Naive thymus-derived CD4-positive, alpha-beta T cell (primary cell): Measurements from ENCODE around the gene PPP1R1C. TPM values are rescaled to one million over a fixed set of nuclear protein-coding genes. Genes with fewer than 3 reads are reported as not detected.

Source experiments
- ATAC-seq: fragments of 150-1000 bp; cut with Tn5 transposase; 2 replicates; pipeline ENCODE4 v1.10.0; 2021; ENCODE audit warnings: mild to moderate bottlenecking, moderate library complexity
- CTCF ChIA-PET: fragments of 350-600 bp; sonication (Branson Sonifier 250); formaldehyde crosslinking; loops from one replicate; lab custom pipeline; 2021; ENCODE audit warnings: antibody characterized with exemption; lab: Charles Lee
- POLR2A ChIA-PET: fragments of 350-600 bp; sonication (Branson Sonifier 250); formaldehyde crosslinking; loops from one replicate; lab custom pipeline; 2021; ENCODE audit warnings: antibody characterized with exemption, inconsistent platforms; lab: Charles Lee
- DNase-seq, 9 donors: peaks; one replicate each; pipeline versions ENCODE4 v3.0.0 to v3.0.0-alpha.2; 2020 to 2022; ENCODE audit warnings: mixed read lengths in 1 of 9
- H3K27ac ChIP-seq: one replicate; pipeline ENCODE4 v1.7.0; 2013; ENCODE audit warnings: mild to moderate bottlenecking, low read depth, low read length, moderate library complexity
- H3K27me3 ChIP-seq, 2 donors: one replicate each; pipeline ENCODE4 v1.7.0; 2013; ENCODE audit warnings: low read length in 2 of 2, mild to moderate bottlenecking in 2 of 2, moderate library complexity in 2 of 2; ENCODE audit not compliant: control insufficient read depth in 2 of 2, insufficient read depth in 2 of 2
- H3K36me3 ChIP-seq, 3 experiments: 1 replicate in 2 of 3; 2 replicates in 1 of 3; pipeline ENCODE4 v1.7.0; 2013; ENCODE audit warnings: low read length in 3 of 3, mild to moderate bottlenecking in 3 of 3, moderate library complexity in 1 of 3; ENCODE audit not compliant: insufficient read depth in 3 of 3, control insufficient read depth in 2 of 3
- H3K4me1 ChIP-seq, 2 donors: one replicate each; pipeline ENCODE4 v1.7.0; 2013; ENCODE audit warnings: low read length in 2 of 2, mild to moderate bottlenecking in 2 of 2, moderate library complexity in 1 of 2; ENCODE audit not compliant: control insufficient read depth in 2 of 2, insufficient read depth in 2 of 2
- H3K4me3 ChIP-seq: 2 replicates; pipeline ENCODE4 v1.7.0; 2013; ENCODE audit warnings: mild to moderate bottlenecking, low read length
- H3K9me3 ChIP-seq, 3 experiments: 1 replicate in 2 of 3; 2 replicates in 1 of 3; pipeline ENCODE4 v1.7.0; 2013; ENCODE audit warnings: low read length in 3 of 3; ENCODE audit not compliant: control insufficient read depth in 2 of 3
- H3K27ac Mint-ChIP-seq, 9 donors: one replicate each; pipeline ENCODE4 v1.8.0; 2020 to 2022; ENCODE audit warnings: mixed read lengths in 9 of 9, mild to moderate bottlenecking in 8 of 9, moderate library complexity in 5 of 9, inconsistent platforms in 2 of 9
- H3K27me3 Mint-ChIP-seq, 5 donors: one replicate each; pipeline ENCODE4 v1.8.0; 2021 to 2022; ENCODE audit warnings: mixed read lengths in 5 of 5, mild to moderate bottlenecking in 1 of 5
- H3K36me3 Mint-ChIP-seq, 5 donors: one replicate each; pipeline ENCODE4 v1.8.0; 2020 to 2022; ENCODE audit warnings: mixed read lengths in 5 of 5, mild to moderate bottlenecking in 3 of 5, inconsistent platforms in 1 of 5
- H3K4me1 Mint-ChIP-seq, 7 donors: one replicate each; pipeline ENCODE4 v1.8.0; 2020 to 2022; ENCODE audit warnings: mixed read lengths in 7 of 7, mild to moderate bottlenecking in 3 of 7, inconsistent platforms in 1 of 7
- H3K4me3 Mint-ChIP-seq, 10 donors: one replicate each; pipeline ENCODE4 v1.8.0; 2020 to 2022; ENCODE audit warnings: mild to moderate bottlenecking in 10 of 10, mixed read lengths in 10 of 10, moderate library complexity in 6 of 10, inconsistent platforms in 2 of 10
- H3K9me3 Mint-ChIP-seq, 11 donors: one replicate each; pipeline ENCODE4 v1.8.0; 2020 to 2022; ENCODE audit warnings: mixed read lengths in 11 of 11, mild to moderate bottlenecking in 4 of 11, inconsistent platforms in 1 of 11, moderate library complexity in 1 of 11
- intact Hi-C, 2 donors: fragments of 100-400 bp; cut with micrococcal nuclease; formaldehyde crosslinking; loops; one replicate each; pipeline ENCODE4 v1.15.1; 2023
- polyA plus RNA-seq, 2 donors: library from polyadenylated mRNA; unstranded; fragments of 300-500 nt; fragmentation: Illumina TruSeq; gene quantifications; one replicate each; pipeline ENCODE4 v1.2.3, GENCODE V29; 2021
- total RNA-seq, 6 experiments: library from RNA in 5 of 6; stranded (reverse) in 5 of 6; gene quantifications; 1 replicate in 5 of 6; 2 replicates in 1 of 6; pipeline ENCODE4 v1.2.3 and lab custom pipeline; 2021 to 2026

PPP1R1C gene
- total and polyA plus RNA-seq, 7 experiments from 2014 or later: not detected

GRCh38 chr2:182134201-182134600, 148.5 kb downstream of the PPP1R1C start:
- Histone ChIP-seq H3K4me1 (no peaks in the 10 kb centered on the region), H3K36me3 (no peaks in the 10 kb centered on the region), H3K9me3 (no peaks in the 10 kb centered on the region), H3K27me3 (no peaks in the 10 kb centered on the region), H3K27ac (no peak overlapping the region), H3K4me3 (no peak overlapping the region)
- Mint-ChIP-seq H3K27ac (no peak overlapping the region), H3K27me3 (peaks cover 0 to 24% (median 9%) of the 10 kb centered on the region in 5 donors), H3K4me3 (no peak overlapping the region), H3K36me3 (no peaks in the 10 kb centered on the region), H3K9me3 (no peaks in the 10 kb centered on the region), H3K4me1 (no peaks in the 10 kb centered on the region)
- CTCF ChIA-PET: no interaction called here
- POLR2A ChIA-PET: no interaction called here
- DNase-seq (no peak), ATAC-seq (no peak)
- intact Hi-C loops: no loop called here

GRCh38 chr2:182142062-182142461, 156.4 kb downstream of the PPP1R1C start:
- POLR2A ChIA-PET: no interaction called here
- Mint-ChIP-seq H3K27ac (no peak overlapping the region), H3K36me3 (no peaks in the 10 kb centered on the region), H3K27me3 (peaks cover 0 to 18% (median 7%) of the 10 kb centered on the region in 5 donors), H3K4me1 (no peaks in the 10 kb centered on the region), H3K4me3 (no peak overlapping the region), H3K9me3 (no peaks in the 10 kb centered on the region)
- CTCF ChIA-PET: interaction anchor here (0.7 kb wide), 1 partner anchor 1885 kb away, joined by 3 read pairs; no protein-coding TSS in a partner anchor
- H3K27ac ChIP-seq: no peak overlapping the region
- H3K36me3 ChIP-seq: no peaks in the 10 kb centered on the region
- H3K27me3 ChIP-seq: no peaks in the 10 kb centered on the region
- no peak overlapping the region for H3K4me3 ChIP-seq
- no peaks in the 10 kb centered on the region for H3K4me1 ChIP-seq
- intact Hi-C loops: no loop called here
- DNase-seq: no peak
- ATAC-seq: no peak
- no peaks in the 10 kb centered on the region for H3K9me3 ChIP-seq

DNA sequence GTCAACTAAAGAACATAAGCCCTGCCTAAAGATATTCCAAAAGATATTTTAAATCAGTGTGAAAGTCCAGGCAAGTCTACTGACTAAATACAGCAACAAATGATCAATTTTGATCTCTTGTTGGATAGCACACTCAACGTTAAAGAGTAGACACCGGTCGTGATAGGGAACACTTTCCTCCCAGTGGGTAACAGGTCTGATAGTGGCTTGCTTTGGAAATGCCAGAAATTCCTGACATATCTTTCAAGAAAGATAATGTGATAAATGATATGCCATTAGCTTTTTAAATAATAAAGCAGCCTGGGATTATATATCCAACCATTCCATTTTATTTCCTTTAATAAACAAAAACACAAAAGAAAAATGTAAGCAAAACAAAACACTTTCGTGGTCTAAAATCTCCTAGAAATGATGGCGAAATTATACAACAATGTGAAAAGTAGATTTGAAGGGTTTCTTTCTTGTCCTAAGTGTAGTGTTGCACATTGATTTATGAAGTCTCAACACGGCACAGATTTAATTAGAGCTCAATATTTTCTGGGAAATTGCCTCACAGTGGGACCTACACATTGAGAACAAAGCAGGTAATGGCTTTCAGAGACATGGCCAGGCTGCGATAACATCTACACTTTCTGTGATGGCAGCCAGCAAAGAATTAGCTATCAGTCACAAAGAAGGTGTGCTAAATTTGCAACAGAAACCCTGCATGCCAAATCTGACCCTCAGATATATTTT, 158.6 kb downstream of the PPP1R1C start:
- H3K4me3 ChIP-seq: no peak overlapping the region
- H3K27me3 Mint-ChIP-seq: peaks cover 0 to 9% (median 0%) of the 10 kb centered on the region in 5 donors
- POLR2A ChIA-PET: no interaction called here
- H3K4me1 ChIP-seq: no peaks in the 10 kb centered on the region
- no peak for DNase-seq
- no peak overlapping the region for H3K27ac ChIP-seq
- H3K27me3 ChIP-seq: no peaks in the 10 kb centered on the region
- no peaks in the 10 kb centered on the region for H3K4me1 Mint-ChIP-seq
- no peaks in the 10 kb centered on the region for H3K9me3 ChIP-seq
- ATAC-seq: no peak
- H3K36me3 ChIP-seq: no peaks in the 10 kb centered on the region
- H3K36me3 Mint-ChIP-seq: no peaks in the 10 kb centered on the region
- CTCF ChIA-PET: no interaction called here
- H3K27ac Mint-ChIP-seq: no peak overlapping the region
- H3K9me3 Mint-ChIP-seq: no peaks in the 10 kb centered on the region
- H3K4me3 Mint-ChIP-seq: no peak overlapping the region
- intact Hi-C loops: no loop called here

GRCh38 chr2:182144776-182145165, 159.1 kb downstream of the PPP1R1C start:
- no peak for ATAC-seq

GRCh38 chr2:182148344-182148743, 162.7 kb downstream of the PPP1R1C start:
- ChIA-PET POLR2A (no interaction called here), CTCF (no interaction called here)
- ATAC-seq: no peak
- Histone ChIP-seq H3K27ac (no peak overlapping the region), H3K27me3 (no peaks in the 10 kb centered on the region), H3K36me3 (no peaks in the 10 kb centered on the region), H3K9me3 (no peaks in the 10 kb centered on the region), H3K4me1 (no peaks in the 10 kb centered on the region), H3K4me3 (no peak overlapping the region)
- H3K4me1 Mint-ChIP-seq: no peaks in the 10 kb centered on the region
- H3K4me3 Mint-ChIP-seq: no peak overlapping the region
- intact Hi-C loops: no loop called here
- no peaks in the 10 kb centered on the region for H3K27me3 Mint-ChIP-seq
- H3K36me3 Mint-ChIP-seq: no peaks in the 10 kb centered on the region
- no peak for DNase-seq
- H3K9me3 Mint-ChIP-seq: no peaks in the 10 kb centered on the region
- no peak overlapping the region for H3K27ac Mint-ChIP-seq

More at GRCh38 chr2:182144776-182145165, 159.1 kb downstream of the PPP1R1C start:
- Histone ChIP-seq H3K4me1 (no peaks in the 10 kb centered on the region), H3K27me3 (no peaks in the 10 kb centered on the region), H3K27ac (no peak overlapping the region), H3K4me3 (no peak overlapping the region), H3K9me3 (no peaks in the 10 kb centered on the region), H3K36me3 (no peaks in the 10 kb centered on the region)
- intact Hi-C loops: no loop called here
- CTCF ChIA-PET: no interaction called here
- no peaks in the 10 kb centered on the region for H3K36me3 Mint-ChIP-seq
- peaks cover 0 to 9% (median 0%) of the 10 kb centered on the region in 5 donors for H3K27me3 Mint-ChIP-seq
- H3K4me3 Mint-ChIP-seq: no peak overlapping the region
- DNase-seq: no peak
- H3K9me3 Mint-ChIP-seq: no peaks in the 10 kb centered on the region
- H3K27ac Mint-ChIP-seq: no peak overlapping the region
- H3K4me1 Mint-ChIP-seq: no peaks in the 10 kb centered on the region
- POLR2A ChIA-PET: no interaction called here

DNA sequence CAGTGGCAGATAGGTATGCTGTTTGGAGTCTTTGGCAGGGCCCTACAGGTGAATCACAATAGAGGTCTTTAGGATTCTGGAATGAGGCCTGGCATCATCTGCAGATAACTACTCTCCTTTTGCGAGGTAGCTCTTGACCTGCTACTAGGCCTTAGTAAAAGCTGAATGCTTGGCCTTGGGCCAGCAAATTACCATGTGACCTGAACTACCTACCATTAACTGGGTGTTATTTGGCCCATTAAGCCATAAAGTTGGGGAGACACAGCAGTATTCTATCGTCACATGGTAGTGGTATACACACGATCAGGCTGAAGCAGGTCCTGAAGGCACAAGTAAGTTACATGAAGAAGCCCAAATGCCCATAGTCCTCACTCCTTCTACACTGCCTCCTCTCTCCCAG, 178.2 kb downstream of the PPP1R1C start:
- no peaks in the 10 kb centered on the region for H3K4me1 Mint-ChIP-seq
- no peak for DNase-seq
- no peaks in the 10 kb centered on the region for H3K27me3 ChIP-seq
- H3K4me3 ChIP-seq: no peak overlapping the region
- no peaks in the 10 kb centered on the region for H3K36me3 ChIP-seq
- no peak for ATAC-seq
- H3K4me3 Mint-ChIP-seq: no peak overlapping the region
- no peak overlapping the region for H3K27ac ChIP-seq
- H3K9me3 ChIP-seq: no peaks in the 10 kb centered on the region
- no peaks in the 10 kb centered on the region for H3K4me1 ChIP-seq
- ChIA-PET CTCF (no interaction called here), POLR2A (no interaction called here)
- intact Hi-C loops: no loop called here
- H3K27ac Mint-ChIP-seq: no peak overlapping the region
- H3K9me3 Mint-ChIP-seq: no peaks in the 10 kb centered on the region
- H3K36me3 Mint-ChIP-seq: no peaks in the 10 kb centered on the region
- peaks cover 0 to 5% (median 0%) of the 10 kb centered on the region in 5 donors for H3K27me3 Mint-ChIP-seq

GRCh38 chr2:182164686-182165085, 179.0 kb downstream of the PPP1R1C start:
- Mint-ChIP-seq H3K36me3 (no peaks in the 10 kb centered on the region), H3K27me3 (peaks cover 0 to 5% (median 0%) of the 10 kb centered on the region in 5 donors), H3K9me3 (no peaks in the 10 kb centered on the region), H3K4me1 (no peaks in the 10 kb centered on the region), H3K4me3 (no peak overlapping the region), H3K27ac (no peak overlapping the region)
- ChIA-PET CTCF (no interaction called here), POLR2A (no interaction called here)
- H3K27me3 ChIP-seq: no peaks in the 10 kb centered on the region
- H3K9me3 ChIP-seq: no peaks in the 10 kb centered on the region
- no peaks in the 10 kb centered on the region for H3K4me1 ChIP-seq
- ATAC-seq (no peak), DNase-seq (no peak)
- H3K27ac ChIP-seq: no peak overlapping the region
- no peak overlapping the region for H3K4me3 ChIP-seq
- intact Hi-C loops: no loop called here
- no peaks in the 10 kb centered on the region for H3K36me3 ChIP-seq
